ENCODE measurements around the gene TOMM5.

Gene TOMM5

GRCh38 chr9:37547328-37547878, 45.0 kb downstream of the TOMM5 start:
- no peak overlapping the region for H3K4me3 ChIP-seq (replicated peaks; ENCODE audit: low read depth, low read length)
- TF ChIP-seq, protein P1, sequence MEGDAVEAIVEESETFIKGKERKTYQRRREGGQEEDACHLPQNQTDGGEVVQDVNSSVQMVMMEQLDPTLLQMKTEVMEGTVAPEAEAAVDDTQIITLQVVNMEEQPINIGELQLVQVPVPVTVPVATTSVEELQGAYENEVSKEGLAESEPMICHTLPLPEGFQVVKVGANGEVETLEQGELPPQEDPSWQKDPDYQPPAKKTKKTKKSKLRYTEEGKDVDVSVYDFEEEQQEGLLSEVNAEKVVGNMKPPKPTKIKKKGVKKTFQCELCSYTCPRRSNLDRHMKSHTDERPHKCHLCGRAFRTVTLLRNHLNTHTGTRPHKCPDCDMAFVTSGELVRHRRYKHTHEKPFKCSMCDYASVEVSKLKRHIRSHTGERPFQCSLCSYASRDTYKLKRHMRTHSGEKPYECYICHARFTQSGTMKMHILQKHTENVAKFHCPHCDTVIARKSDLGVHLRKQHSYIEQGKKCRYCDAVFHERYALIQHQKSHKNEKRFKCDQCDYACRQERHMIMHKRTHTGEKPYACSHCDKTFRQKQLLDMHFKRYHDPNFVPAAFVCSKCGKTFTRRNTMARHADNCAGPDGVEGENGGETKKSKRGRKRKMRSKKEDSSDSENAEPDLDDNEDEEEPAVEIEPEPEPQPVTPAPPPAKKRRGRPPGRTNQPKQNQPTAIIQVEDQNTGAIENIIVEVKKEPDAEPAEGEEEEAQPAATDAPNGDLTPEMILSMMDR (IDR thresholded peaks at IDR 0.05; ENCODE audit: low read length, missing control alignments): no peak
- DNase-seq (ENCODE audit: low read depth): no peak

DNA sequence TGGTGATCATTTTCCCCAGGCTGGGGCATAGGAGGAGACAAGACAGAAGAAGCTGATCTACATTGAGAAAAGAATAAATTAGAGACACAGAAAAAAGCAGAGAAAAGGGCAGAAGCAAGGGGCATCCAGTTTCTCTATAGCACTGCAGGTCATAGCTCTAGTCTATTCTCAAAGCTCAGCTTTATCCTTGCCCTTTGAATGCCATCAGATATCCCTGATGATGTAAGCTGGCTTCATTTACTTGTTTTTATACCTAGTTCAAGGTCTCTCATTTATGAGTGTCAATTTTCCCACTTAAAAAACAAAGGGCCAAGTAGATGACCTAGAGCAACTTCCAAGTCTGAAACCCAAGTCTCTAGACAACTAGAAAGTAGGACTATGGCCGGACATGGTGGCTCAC, 48.9 kb downstream of the TOMM5 start:
- no peak overlapping the region for H3K4me3 ChIP-seq (replicated peaks; ENCODE audit: low read depth, low read length)
- no peak for DNase-seq (ENCODE audit: low read depth)
- TF ChIP-seq, protein P1 (IDR thresholded peaks at IDR 0.05; ENCODE audit: low read length, missing control alignments): no peak

DNA sequence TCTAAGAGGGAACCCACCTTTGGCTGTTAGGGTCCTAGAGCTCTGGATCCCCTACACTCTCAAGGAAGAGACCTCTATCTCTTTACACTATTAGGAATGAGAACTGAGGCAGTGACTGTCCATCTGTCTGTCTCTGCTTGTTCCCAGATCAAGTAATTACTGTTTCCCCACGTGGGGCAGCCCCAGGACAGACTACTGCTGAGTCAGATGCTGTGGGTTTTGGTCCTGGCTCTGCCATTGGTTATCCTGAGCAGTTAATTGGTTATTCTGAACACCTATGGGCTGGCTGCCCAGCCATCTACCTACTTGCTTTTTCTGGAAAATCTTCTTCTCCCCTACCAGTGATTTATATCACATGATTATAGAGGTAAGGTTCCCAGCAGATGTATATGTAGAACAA, 49.5 kb downstream of the TOMM5 start:
- TF ChIP-seq, protein P1 (IDR thresholded peaks at IDR 0.05; ENCODE audit: low read length, missing control alignments): no peak
- H3K4me3 ChIP-seq (replicated peaks; ENCODE audit: low read depth, low read length): no peak overlapping the region
- no peak for DNase-seq (ENCODE audit: low read depth)

GRCh38 chr9:37542488-37542887, 49.9 kb downstream of the TOMM5 start:
- TF ChIP-seq, protein P1 (IDR thresholded peaks at IDR 0.05; ENCODE audit: low read length, missing control alignments): no peak

GRCh38 chr9:37541465-37541864, 50.9 kb downstream of the TOMM5 start:
- no peak overlapping the region for H3K4me3 ChIP-seq (replicated peaks; ENCODE audit: low read depth, low read length)
- no peak for DNase-seq (ENCODE audit: low read depth)
- TF ChIP-seq, protein P1 (IDR thresholded peaks at IDR 0.05; ENCODE audit: low read length, missing control alignments): no peak

More at GRCh38 chr9:37542488-37542887, 49.9 kb downstream of the TOMM5 start:
- DNase-seq (ENCODE audit: low read depth): no peak
- H3K4me3 ChIP-seq (replicated peaks; ENCODE audit: low read depth, low read length): no peak overlapping the region

GRCh38 chr9:37540634-37541033, 51.8 kb downstream of the TOMM5 start:
- TF ChIP-seq, protein P1 (IDR thresholded peaks at IDR 0.05; ENCODE audit: low read length, missing control alignments): no peak
- H3K4me3 ChIP-seq (replicated peaks; ENCODE audit: low read depth, low read length): no peak overlapping the region
- DNase-seq (ENCODE audit: low read depth): no peak

GRCh38 chr9:37539634-37540033, 52.8 kb downstream of the TOMM5 start:
- TF ChIP-seq, protein P1 (IDR thresholded peaks at IDR 0.05; ENCODE audit: low read length, missing control alignments): no peak
- DNase-seq (ENCODE audit: low read depth): no peak
- no peak overlapping the region for H3K4me3 ChIP-seq (replicated peaks; ENCODE audit: low read depth, low read length)

Measured in fibroblast of pulmonary artery (primary cell).